NCI-H345 treated with DMSO at 0.1 percent for 48 hours (cell line): ENCODE data around the gene MALL.
"Not testable (repeated sequence)": the region's sequence is repeated elsewhere in the genome, so short reads cannot be mapped to it uniquely, and the experiment has no call there.

ENCODE experiments used
- DNase-seq: peaks from one replicate; lab custom pipeline; 2025; ENCODE audit not compliant: unreplicated experiment; lab: John Stamatoyannopoulos, UW

Gene MALL

GRCh38 chr2:110054521-110055407 lies 60.9 kb downstream of the MALL start:
- not testable (repeated sequence) for DNase-seq

- not testable (repeated sequence) for DNase-seq
These were observed 61.9 kb downstream of the MALL start for GRCh38 chr2:110053688-110054087.

- DNase-seq, result not testable (repeated sequence)
These were observed 63.5 kb downstream of the MALL start for GRCh38 chr2:110052166-110052565.

- DNase-seq, result not testable (repeated sequence)
These were observed 65.4 kb downstream of the MALL start for GRCh38 chr2:110050222-110050621.

GRCh38 chr2:110049769-110050168 lies 65.9 kb downstream of the MALL start:
- DNase-seq, result not testable (repeated sequence)

GRCh38 chr2:110048255-110049197 lies 67.1 kb downstream of the MALL start:
- DNase-seq, result not testable (repeated sequence)

GRCh38 chr2:110047225-110047624 lies 68.4 kb downstream of the MALL start:
- DNase-seq, result not testable (repeated sequence)

GRCh38 chr2:110041941-110042660 lies 73.5 kb downstream of the MALL start:
- DNase-seq, result not testable (repeated sequence)

GRCh38 chr2:110037336-110037735 lies 78.3 kb downstream of the MALL start:
- not testable (repeated sequence) for DNase-seq

GRCh38 chr2:110035384-110035783 lies 80.2 kb downstream of the MALL start:
- DNase-seq, result not testable (repeated sequence)

- not testable (repeated sequence) for DNase-seq
These were observed 80.7 kb downstream of the MALL start for GRCh38 chr2:110034935-110035334.
